Hematopoietic multipotent progenitor cell treated with erythropoietin and hydrocortisone succinate and interleukin-3 and kit ligand, for 6 days (in vitro differentiated cells): Measurements from ENCODE around the gene PKDREJ.

ENCODE experiments used
- DNase-seq: peaks from one replicate; pipeline ENCODE4 v3.0.0-alpha.2; 2015

Gene PKDREJ

GRCh38 chr22:46237453-46238124, 25.6 kb downstream of the PKDREJ start:
- DNase-seq: no peak

- peak; percentile 90 for DNase-seq
These were observed 28.2 kb downstream of the PKDREJ start for GRCh38 chr22:46234969-46235368.

GRCh38 chr22:46233231-46233630, 29.9 kb downstream of the PKDREJ start:
- peak; percentile 79 for DNase-seq

- peak; percentile 43 for DNase-seq
These were observed 32.8 kb downstream of the PKDREJ start for GRCh38 chr22:46230262-46230901.

DNA sequence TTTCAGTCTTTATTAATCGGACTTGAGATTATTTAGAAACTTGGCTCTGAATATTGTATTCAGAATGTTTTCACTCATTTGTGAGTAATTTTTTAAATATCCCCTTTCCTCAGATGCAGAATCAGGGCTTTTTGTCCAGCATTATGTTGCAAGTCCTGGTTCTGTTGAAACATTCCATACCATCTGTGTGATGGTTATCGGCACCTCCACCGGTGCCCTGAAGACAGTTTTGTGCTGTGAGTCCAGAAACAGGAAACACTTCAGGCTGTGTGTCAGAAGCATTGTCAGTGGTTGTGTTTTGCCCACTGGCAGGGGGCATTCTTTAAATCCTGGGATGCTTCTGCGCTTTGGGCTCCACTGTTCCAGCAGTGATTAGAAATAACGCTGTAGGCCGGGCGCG, 33.4 kb downstream of the PKDREJ start:
- DNase-seq: peak; percentile 43

GRCh38 chr22:46226577-46226976, 36.6 kb downstream of the PKDREJ start:
- no peak for DNase-seq

GRCh38 chr22:46225631-46226030, 37.5 kb downstream of the PKDREJ start:
- no peak for DNase-seq

- DNase-seq: no peak
These were observed 38.2 kb downstream of the PKDREJ start for GRCh38 chr22:46224898-46225290.

- no peak for DNase-seq
These were observed 38.9 kb downstream of the PKDREJ start for GRCh38 chr22:46224044-46224897.

DNA sequence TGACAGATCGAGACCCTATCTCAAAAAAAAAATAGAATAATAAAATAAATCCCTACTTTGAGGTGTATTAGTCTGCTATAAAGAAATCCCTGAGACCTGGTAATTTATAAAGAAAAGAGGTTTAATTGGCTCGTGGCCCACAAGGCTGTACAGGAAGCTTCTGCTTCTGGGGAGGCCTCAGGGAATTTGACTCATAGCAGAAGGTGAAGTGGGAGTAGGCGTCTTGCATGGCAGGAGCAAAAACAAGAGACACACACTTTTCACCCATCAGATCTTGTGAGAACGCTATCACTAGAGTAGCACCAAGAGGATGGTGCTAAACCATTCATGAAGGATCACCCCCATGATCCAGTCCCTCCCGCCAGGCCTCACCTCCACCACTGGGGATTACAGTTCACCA, 42.2 kb downstream of the PKDREJ start:
- no peak for DNase-seq

GRCh38 chr22:46219636-46220035, 43.5 kb downstream of the PKDREJ start:
- DNase-seq: no peak

DNA sequence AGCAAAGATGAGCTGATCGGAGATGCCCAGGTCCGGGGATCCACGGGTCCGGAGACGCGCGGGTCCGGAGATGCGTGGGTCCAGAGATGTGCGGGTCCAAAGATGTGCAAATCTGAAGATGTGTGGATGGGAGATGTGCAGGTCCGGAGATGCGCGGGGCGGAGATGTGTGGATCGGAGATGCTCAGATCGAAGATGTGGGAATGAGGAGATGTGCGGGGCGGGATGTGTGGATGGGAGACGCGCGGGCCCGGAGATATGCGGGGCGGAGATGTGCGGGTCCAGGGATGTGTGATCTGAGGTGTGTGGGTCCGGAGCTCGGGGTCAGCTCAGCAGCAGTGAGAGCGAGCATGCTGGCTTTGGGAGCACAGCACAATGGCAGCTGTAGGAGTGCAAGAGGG, 48.5 kb downstream of the PKDREJ start:
- DNase-seq: no peak

- no peak for DNase-seq
These were observed 49.0 kb downstream of the PKDREJ start for GRCh38 chr22:46214149-46214548.

DNA sequence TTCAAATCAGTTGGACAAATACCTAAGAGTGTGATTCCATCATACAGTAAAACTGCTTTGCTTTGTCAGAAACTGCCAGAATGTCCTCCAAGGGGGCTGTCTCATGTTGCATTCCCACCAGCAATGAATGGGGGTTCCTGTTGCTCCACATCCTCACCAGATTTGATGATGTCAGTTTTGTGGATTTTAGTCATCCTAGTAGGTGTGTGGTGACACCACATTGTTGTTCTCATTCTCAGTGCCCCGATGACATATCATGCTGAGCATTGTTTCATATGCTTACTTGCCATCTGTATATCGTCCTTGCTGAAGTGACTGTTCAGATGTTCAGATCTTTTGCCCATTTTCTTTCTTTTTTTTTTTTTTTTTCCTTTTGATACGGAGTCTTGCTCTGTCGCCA, 50.1 kb downstream of the PKDREJ start:
- DNase-seq: no peak

GRCh38 chr22:46212195-46212594, 50.9 kb downstream of the PKDREJ start:
- DNase-seq: no peak

DNA sequence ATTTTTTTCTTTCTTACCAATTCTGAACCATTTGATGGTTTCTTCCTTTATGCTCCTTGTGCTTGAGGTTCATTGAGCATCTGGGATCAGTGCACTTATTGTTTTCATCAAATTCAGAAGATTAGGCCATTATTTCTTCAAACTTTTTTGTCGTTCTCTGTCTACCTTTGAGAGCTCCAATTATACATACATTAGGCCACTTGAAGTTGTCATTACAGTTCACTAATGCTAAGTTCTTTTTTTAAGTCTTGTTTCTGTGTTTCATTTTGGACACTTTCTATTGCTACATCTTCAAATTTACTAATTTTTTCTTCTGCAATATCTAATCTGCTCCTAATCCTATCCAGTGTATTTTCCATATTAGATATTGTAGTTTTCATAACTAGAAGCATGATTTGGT, 53.9 kb downstream of the PKDREJ start:
- DNase-seq: no peak
